ENCODE data around the gene DNAJC12.
"Not testable (repeated sequence)": the region's sequence is repeated elsewhere in the genome, so short reads cannot be mapped to it uniquely, and the experiment has no call there.

The DNAJC12 gene

DNA sequence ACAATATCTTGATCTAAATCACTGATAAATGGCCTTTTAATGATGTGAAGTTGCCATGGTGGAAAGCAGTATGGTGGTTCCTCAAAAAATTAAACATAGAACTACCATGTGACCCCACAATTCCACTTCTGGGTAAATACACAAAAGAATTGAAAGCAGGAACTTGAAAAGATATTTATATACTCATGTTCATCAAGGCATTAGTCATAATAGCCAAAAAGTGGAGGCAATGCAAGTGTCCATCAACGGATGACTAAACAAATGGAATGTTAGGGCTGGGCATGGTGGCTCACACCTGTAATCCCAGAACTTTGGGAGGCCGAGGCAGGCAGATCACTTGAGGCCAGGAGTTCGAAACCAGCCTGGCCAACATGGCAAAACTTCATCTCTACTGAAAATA is 2.0 kb upstream of the DNAJC12 start (continued):
- TF ChIP-seq, protein P1, sequence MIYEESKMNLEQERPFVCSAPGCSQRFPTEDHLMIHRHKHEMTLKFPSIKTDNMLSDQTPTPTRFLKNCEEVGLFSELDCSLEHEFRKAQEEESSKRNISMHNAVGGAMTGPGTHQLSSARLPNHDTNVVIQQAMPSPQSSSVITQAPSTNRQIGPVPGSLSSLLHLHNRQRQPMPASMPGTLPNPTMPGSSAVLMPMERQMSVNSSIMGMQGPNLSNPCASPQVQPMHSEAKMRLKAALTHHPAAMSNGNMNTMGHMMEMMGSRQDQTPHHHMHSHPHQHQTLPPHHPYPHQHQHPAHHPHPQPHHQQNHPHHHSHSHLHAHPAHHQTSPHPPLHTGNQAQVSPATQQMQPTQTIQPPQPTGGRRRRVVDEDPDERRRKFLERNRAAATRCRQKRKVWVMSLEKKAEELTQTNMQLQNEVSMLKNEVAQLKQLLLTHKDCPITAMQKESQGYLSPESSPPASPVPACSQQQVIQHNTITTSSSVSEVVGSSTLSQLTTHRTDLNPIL (CRISPR knock-in tag; IDR thresholded peaks at IDR 0.05; ENCODE audit: low read depth) = no peak
- no peak for TF ChIP-seq ISL1 (CRISPR knock-in tag; IDR thresholded peaks at IDR 0.05)

DNA sequence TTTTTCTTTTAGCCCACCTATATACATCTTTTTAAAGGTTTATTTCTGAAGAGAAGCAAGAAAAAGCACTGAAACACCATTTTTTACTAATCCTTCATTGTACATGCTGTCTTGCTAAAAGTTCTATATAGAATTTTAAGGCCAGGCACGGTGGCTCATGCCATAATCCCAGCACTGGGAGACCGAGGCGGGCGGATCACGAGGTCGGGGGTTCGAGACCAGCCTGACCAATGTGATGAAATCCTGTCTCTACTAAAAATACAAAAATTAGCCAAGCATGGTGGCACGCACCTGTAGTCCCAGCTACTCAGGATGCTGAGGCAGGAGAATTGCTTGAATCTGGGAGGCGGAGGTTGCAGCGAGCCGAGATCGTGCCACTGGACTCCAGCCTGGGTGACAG is 1.5 kb upstream of the DNAJC12 start:
- not testable (repeated sequence) for ATAC-seq

DNA sequence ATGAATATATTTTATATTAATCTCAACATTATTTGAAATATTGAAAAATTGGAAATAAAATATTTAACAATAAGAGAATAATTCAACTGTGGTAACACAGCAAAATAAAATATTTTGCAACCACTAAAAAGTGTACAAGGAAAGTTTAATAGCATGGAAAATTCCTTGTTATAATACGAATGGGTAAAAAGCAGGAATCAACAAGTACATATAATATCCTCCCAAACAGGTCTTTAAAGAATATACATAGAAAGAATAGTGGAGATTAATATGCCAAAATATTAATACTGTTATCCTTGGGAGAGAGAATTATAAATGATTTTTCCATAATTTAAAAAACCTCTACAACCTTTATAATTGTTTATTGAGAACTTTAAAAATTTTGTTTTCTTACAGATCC is 1.0 kb downstream of the DNAJC12 start:
- ATAC-seq = no peak

DNA sequence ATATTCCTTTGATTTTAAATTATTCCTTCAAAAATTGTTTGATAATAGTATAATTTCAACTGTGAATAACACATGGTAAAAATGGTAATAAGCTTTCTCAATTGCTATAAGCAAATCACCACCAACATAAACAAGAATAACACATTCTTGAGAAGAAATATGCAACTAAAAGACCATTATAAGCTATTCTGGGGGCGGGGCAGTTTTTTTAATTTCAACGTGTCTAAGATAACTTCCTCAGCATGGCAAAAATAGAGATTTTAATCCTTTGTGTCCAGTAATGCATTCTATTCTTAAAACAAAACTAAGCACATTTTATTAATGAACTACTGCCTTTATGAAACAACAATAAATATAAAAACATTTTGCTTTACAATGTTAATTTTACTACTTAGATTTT is 1.5 kb downstream of the DNAJC12 start:
- ATAC-seq = no peak
- TF ChIP-seq TOX (CRISPR knock-in tag; IDR thresholded peaks at IDR 0.05; ENCODE audit: borderline replicate concordance) (no peak), ARNTL (CRISPR knock-in tag; IDR thresholded peaks at IDR 0.05; ENCODE audit: borderline replicate concordance, low read depth) (no peak), ZNF70 (CRISPR knock-in tag; IDR thresholded peaks at IDR 0.05) (no peak), ISL1 (CRISPR knock-in tag; IDR thresholded peaks at IDR 0.05) (no peak), ZFP30 (CRISPR knock-in tag; IDR thresholded peaks at IDR 0.05) (no peak), ZFP3 (CRISPR knock-in tag; IDR thresholded peaks at IDR 0.05) (no peak), ESRRG (CRISPR knock-in tag; IDR thresholded peaks at IDR 0.05) (no peak)
- TF ChIP-seq, protein P1 (CRISPR knock-in tag; IDR thresholded peaks at IDR 0.05; ENCODE audit: low read depth) = no peak
- TF ChIP-seq, protein P2, sequence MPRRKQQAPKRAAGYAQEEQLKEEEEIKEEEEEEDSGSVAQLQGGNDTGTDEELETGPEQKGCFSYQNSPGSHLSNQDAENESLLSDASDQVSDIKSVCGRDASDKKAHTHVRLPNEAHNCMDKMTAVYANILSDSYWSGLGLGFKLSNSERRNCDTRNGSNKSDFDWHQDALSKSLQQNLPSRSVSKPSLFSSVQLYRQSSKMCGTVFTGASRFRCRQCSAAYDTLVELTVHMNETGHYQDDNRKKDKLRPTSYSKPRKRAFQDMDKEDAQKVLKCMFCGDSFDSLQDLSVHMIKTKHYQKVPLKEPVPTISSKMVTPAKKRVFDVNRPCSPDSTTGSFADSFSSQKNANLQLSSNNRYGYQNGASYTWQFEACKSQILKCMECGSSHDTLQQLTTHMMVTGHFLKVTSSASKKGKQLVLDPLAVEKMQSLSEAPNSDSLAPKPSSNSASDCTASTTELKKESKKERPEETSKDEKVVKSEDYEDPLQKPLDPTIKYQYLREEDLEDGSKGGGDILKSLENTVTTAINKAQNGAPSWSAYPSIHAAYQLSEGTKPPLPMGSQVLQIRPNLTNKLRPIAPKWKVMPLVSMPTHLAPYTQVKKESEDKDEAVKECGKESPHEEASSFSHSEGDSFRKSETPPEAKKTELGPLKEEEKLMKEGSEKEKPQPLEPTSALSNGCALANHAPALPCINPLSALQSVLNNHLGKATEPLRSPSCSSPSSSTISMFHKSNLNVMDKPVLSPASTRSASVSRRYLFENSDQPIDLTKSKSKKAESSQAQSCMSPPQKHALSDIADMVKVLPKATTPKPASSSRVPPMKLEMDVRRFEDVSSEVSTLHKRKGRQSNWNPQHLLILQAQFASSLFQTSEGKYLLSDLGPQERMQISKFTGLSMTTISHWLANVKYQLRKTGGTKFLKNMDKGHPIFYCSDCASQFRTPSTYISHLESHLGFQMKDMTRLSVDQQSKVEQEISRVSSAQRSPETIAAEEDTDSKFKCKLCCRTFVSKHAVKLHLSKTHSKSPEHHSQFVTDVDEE (CRISPR knock-in tag; IDR thresholded peaks at IDR 0.05) = no peak
- TF ChIP-seq, protein P3, sequence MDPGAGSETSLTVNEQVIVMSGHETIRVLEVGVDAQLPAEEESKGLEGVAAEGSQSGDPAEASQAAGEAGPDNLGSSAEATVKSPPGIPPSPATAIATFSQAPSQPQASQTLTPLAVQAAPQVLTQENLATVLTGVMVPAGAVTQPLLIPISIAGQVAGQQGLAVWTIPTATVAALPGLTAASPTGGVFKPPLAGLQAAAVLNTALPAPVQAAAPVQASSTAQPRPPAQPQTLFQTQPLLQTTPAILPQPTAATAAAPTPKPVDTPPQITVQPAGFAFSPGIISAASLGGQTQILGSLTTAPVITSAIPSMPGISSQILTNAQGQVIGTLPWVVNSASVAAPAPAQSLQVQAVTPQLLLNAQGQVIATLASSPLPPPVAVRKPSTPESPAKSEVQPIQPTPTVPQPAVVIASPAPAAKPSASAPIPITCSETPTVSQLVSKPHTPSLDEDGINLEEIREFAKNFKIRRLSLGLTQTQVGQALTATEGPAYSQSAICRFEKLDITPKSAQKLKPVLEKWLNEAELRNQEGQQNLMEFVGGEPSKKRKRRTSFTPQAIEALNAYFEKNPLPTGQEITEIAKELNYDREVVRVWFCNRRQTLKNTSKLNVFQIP (CRISPR knock-in tag; IDR thresholded peaks at IDR 0.05; ENCODE audit: borderline replicate concordance, low read depth) = no peak

More for the DNA sequence above, 1.0 kb downstream of the DNAJC12 start:
- TF ChIP-seq TOX (CRISPR knock-in tag; IDR thresholded peaks at IDR 0.05; ENCODE audit: borderline replicate concordance) (no peak), ZNF8 (CRISPR knock-in tag; IDR thresholded peaks at IDR 0.05) (no peak), ZNF70 (CRISPR knock-in tag; IDR thresholded peaks at IDR 0.05) (no peak), ZNF565 (CRISPR knock-in tag; conservative IDR thresholded peaks at IDR 0.05; ENCODE audit: low read depth) (no peak), ZC3H10 (CRISPR knock-in tag; IDR thresholded peaks at IDR 0.05) (no peak), ISL1 (CRISPR knock-in tag; IDR thresholded peaks at IDR 0.05) (no peak), ZFP3 (CRISPR knock-in tag; IDR thresholded peaks at IDR 0.05) (no peak), OSR1 (CRISPR knock-in tag; IDR thresholded peaks at IDR 0.05) (no peak), CSDC2 (CRISPR knock-in tag; IDR thresholded peaks at IDR 0.05) (no peak), ESRRG (CRISPR knock-in tag; IDR thresholded peaks at IDR 0.05) (no peak), BACH2 (CRISPR knock-in tag; IDR thresholded peaks at IDR 0.05; ENCODE audit: borderline replicate concordance) (no peak), TCF4 (CRISPR knock-in tag; IDR thresholded peaks at IDR 0.05; ENCODE audit: borderline replicate concordance) (no peak), RARB (CRISPR knock-in tag; IDR thresholded peaks at IDR 0.05) (no peak), PPARA (CRISPR knock-in tag; IDR thresholded peaks at IDR 0.05; ENCODE audit: borderline replicate concordance) (no peak), ZFP30 (CRISPR knock-in tag; IDR thresholded peaks at IDR 0.05) (no peak), GLIS3 (CRISPR knock-in tag; IDR thresholded peaks at IDR 0.05) (no peak)
- TF ChIP-seq, protein P3 (CRISPR knock-in tag; IDR thresholded peaks at IDR 0.05; ENCODE audit: borderline replicate concordance, low read depth) = no peak
- TF ChIP-seq, protein P1 (CRISPR knock-in tag; IDR thresholded peaks at IDR 0.05; ENCODE audit: low read depth) = no peak
- TF ChIP-seq, protein P2 (CRISPR knock-in tag; IDR thresholded peaks at IDR 0.05) = no peak
- TF ChIP-seq, protein P4, sequence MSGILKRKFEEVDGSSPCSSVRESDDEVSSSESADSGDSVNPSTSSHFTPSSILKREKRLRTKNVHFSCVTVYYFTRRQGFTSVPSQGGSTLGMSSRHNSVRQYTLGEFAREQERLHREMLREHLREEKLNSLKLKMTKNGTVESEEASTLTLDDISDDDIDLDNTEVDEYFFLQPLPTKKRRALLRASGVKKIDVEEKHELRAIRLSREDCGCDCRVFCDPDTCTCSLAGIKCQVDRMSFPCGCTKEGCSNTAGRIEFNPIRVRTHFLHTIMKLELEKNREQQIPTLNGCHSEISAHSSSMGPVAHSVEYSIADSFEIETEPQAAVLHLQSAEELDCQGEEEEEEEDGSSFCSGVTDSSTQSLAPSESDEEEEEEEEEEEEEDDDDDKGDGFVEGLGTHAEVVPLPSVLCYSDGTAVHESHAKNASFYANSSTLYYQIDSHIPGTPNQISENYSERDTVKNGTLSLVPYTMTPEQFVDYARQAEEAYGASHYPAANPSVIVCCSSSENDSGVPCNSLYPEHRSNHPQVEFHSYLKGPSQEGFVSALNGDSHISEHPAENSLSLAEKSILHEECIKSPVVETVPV (CRISPR knock-in tag; IDR thresholded peaks at IDR 0.05) = no peak

All from SK-N-SH treated with all-trans-retinoic acid at 6 μM for 48 hours (cell line).